Chondrocyte (in vitro differentiated cells): Measurements from ENCODE around the gene SLC39A3. TPM values are rescaled to one million over a fixed set of nuclear protein-coding genes. Genes with fewer than 3 reads are reported as not detected.

Experiments
- DNase-seq: peaks from one replicate; pipeline ENCODE4 v3.0.0; 2021; ENCODE audit warnings: mixed read lengths, low spot score
- H3K27ac Mint-ChIP-seq: one replicate; pipeline ENCODE4 v1.8.0; 2021; ENCODE audit warnings: mild to moderate bottlenecking, moderate library complexity, mixed read lengths; ENCODE audit not compliant: unreplicated experiment
- H3K27me3 Mint-ChIP-seq: 2 replicates; pipeline ENCODE4 v1.8.0; 2021; ENCODE audit warnings: low read depth, mixed read lengths
- H3K36me3 Mint-ChIP-seq: 2 replicates; pipeline ENCODE4 v1.8.0; 2021; ENCODE audit warnings: low read depth, mixed read lengths
- H3K4me1 Mint-ChIP-seq: 2 replicates; pipeline ENCODE4 v1.8.0; 2021; ENCODE audit warnings: low read depth, mild to moderate bottlenecking, mixed read lengths
- H3K4me3 Mint-ChIP-seq: one replicate; pipeline ENCODE4 v1.8.0; 2021; ENCODE audit warnings: mild to moderate bottlenecking, moderate library complexity, mixed read lengths; ENCODE audit not compliant: unreplicated experiment
- H3K9me3 Mint-ChIP-seq: 2 replicates; pipeline ENCODE4 v1.8.0; 2021; ENCODE audit warnings: low read depth, mixed read lengths
- total RNA-seq: library from RNA; stranded (reverse); gene quantifications from 3 replicates; pipeline ENCODE4 v1.2.1, GENCODE V29; 2021
- TF ChIP-seq, protein P1 (sequence below): fragments of 200-600 bp; sonication (generic); IDR thresholded peaks from 2 replicates; pipeline ENCODE4 v1.5.0; 2021; ENCODE audit warnings: antibody characterized with exemption, mild to moderate bottlenecking, moderate library complexity

The SLC39A3 gene
- total RNA-seq, 1 donor from 2014 or later: 32.7 TPM

DNA sequence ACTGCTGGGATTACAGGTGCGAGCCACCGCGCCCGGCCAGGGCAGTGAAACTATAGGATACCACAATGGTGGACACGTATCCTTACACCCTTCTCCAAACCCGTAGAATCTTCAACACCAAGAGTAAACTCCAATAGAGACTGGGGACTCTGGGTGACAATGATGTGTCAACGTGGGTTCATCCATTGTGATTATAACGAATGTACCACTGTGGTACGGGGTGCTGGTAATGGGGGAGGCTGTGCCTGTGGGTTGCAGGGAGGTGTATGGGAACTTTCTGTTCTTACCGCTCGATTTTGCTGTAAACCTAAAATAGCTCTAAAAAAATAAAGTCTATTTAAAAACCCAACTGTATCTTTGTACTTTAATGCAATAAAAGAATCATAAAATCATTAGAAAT is 49.0 kb downstream of the SLC39A3 start:
- H3K27ac Mint-ChIP-seq: no peak overlapping the region
- no peaks in the 10 kb centered on the region for H3K36me3 Mint-ChIP-seq
- TF ChIP-seq, protein P1, sequence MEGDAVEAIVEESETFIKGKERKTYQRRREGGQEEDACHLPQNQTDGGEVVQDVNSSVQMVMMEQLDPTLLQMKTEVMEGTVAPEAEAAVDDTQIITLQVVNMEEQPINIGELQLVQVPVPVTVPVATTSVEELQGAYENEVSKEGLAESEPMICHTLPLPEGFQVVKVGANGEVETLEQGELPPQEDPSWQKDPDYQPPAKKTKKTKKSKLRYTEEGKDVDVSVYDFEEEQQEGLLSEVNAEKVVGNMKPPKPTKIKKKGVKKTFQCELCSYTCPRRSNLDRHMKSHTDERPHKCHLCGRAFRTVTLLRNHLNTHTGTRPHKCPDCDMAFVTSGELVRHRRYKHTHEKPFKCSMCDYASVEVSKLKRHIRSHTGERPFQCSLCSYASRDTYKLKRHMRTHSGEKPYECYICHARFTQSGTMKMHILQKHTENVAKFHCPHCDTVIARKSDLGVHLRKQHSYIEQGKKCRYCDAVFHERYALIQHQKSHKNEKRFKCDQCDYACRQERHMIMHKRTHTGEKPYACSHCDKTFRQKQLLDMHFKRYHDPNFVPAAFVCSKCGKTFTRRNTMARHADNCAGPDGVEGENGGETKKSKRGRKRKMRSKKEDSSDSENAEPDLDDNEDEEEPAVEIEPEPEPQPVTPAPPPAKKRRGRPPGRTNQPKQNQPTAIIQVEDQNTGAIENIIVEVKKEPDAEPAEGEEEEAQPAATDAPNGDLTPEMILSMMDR: no peak
- H3K9me3 Mint-ChIP-seq: no peaks in the 10 kb centered on the region
- no peak for DNase-seq
- H3K4me1 Mint-ChIP-seq: no peaks in the 10 kb centered on the region
- H3K4me3 Mint-ChIP-seq: no peak overlapping the region
- peaks cover 3% of the 10 kb centered on the region for H3K27me3 Mint-ChIP-seq

DNA sequence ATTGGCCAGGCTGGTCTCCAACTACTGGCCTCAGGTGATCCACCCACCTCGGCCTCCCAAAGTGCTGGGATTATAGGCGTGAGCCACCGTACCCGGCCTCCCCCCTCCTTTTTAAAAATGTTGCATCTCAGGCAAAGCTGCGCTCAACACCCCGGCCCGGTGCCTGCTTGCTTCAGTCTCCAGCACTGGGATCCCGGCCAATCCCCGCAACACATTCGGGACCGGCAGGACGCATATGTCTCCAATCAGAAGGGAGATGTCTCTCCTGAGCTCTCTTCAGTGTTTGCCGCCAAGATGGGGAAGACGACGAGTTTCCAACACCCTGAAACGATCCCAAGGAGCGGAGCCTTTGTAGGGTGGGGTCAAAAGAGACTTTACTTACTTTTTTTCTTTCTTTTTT is 53.5 kb downstream of the SLC39A3 start:
- no peak for DNase-seq
- TF ChIP-seq, protein P1: no peak
- Mint-ChIP-seq H3K36me3 (no peaks in the 10 kb centered on the region), H3K4me3 (no peak overlapping the region), H3K9me3 (no peaks in the 10 kb centered on the region), H3K4me1 (no peaks in the 10 kb centered on the region), H3K27ac (no peak overlapping the region), H3K27me3 (no peaks in the 10 kb centered on the region)

DNA sequence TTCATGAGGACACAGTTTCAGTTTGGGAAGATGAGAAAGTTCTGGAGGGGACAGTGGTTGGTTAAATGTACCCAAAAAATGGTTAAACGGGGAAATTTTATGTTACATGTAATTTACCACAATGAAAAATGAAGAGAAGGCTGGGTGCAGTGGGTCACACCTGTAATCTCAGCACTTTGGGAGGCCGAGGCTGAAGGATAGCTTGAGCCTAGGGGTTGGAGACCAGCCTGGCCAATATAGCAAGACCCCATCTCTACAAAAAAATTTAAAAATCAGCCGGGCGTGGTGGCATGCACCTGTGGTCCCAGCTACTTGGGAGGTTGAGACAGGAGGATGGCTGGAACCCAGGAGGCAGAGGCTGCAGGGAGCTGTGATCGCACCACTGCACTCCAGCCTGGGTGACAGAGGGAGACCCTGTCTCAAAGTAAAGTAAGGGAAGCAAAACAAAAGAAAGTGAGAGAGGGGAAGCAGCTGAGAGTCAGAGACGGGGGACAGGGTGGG is 54.6 kb downstream of the SLC39A3 start:
- no peaks in the 10 kb centered on the region for H3K27me3 Mint-ChIP-seq
- TF ChIP-seq, protein P1: no peak
- no peaks in the 10 kb centered on the region for H3K4me1 Mint-ChIP-seq
- no peak for DNase-seq
- no peaks in the 10 kb centered on the region for H3K36me3 Mint-ChIP-seq
- H3K9me3 Mint-ChIP-seq: no peaks in the 10 kb centered on the region
- H3K27ac Mint-ChIP-seq: peak overlapping the region; percentile 57
- no peak overlapping the region for H3K4me3 Mint-ChIP-seq

DNA sequence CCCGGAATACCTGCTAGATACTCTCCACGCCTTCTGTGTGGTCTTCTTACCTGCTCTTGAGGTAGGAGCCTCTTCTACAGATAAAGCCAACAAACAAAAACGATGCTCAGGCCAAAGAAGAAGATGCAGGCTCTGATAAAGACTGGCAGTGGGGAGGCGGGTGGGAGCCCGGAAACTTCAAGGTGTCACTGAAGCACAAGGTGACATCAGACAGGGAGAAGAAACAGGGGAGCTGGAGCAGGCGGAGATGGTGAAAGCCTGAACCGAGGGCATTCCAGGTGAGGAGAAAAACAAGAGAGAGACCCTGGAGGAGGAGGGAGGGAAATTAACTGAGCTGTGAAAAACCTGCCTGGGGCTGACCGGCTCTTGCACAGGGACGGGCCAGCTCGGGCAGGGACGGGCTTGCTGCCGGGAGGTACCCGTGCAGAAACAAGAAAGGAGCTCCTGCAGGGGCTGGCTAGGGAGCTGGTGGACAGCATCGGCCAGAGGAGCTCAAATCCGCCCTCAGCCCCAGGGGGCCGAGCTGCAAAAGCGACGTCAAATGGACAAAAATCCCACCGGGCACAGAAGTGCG is 56.3 kb downstream of the SLC39A3 start:
- DNase-seq: no peak
- Mint-ChIP-seq H3K36me3 (no peaks in the 10 kb centered on the region), H3K27ac (no peak overlapping the region), H3K4me3 (no peak overlapping the region), H3K9me3 (no peaks in the 10 kb centered on the region), H3K27me3 (peaks cover 6% of the 10 kb centered on the region), H3K4me1 (no peaks in the 10 kb centered on the region)
- TF ChIP-seq, protein P1: no peak

Other genes with a start within 250 kb of the SLC39A3 start
- 1.9 to 3.6 TPM (median 2.5 TPM) in 3 replicates for gene GNG7, start 37.3 kb downstream of the SLC39A3 start, total RNA-seq
- 14.1 to 20.9 TPM (median 20.2 TPM) in 3 replicates for gene DIRAS1, start 18.6 kb downstream of the SLC39A3 start, total RNA-seq
- 36.6 to 42.2 TPM (median 37.7 TPM) in 3 replicates for gene SGTA, start 43.3 kb upstream of the SLC39A3 start, total RNA-seq
- gene THOP1, start 45.5 kb upstream of the SLC39A3 start, total RNA-seq: 46.9 to 78.0 TPM (median 48.4 TPM) in 3 replicates
- gene ZNF554, start 79.9 kb upstream of the SLC39A3 start, total RNA-seq: 4.1 to 4.5 TPM (median 4.4 TPM) in 3 replicates
- gene ZNF555, start 101.5 kb upstream of the SLC39A3 start, total RNA-seq: 7.4 to 9.2 TPM (median 8.5 TPM) in 3 replicates
- not detected in 3 replicates for gene ZNF556, start 127.3 kb upstream of the SLC39A3 start, total RNA-seq
- gene ZNF57, start 160.9 kb upstream of the SLC39A3 start, total RNA-seq: 2.2 to 2.9 TPM (median 2.2 TPM) in 3 replicates
- gene ZNF77, start 205.0 kb upstream of the SLC39A3 start, total RNA-seq: 2.9 to 4.1 TPM (median 3.6 TPM) in 3 replicates
- 0.36 to 1.1 TPM (median 0.55 TPM) in 3 replicates for gene TLE6, start 237.5 kb upstream of the SLC39A3 start, total RNA-seq